Omental fat pad (tissue), 4 donors: Measurements from ENCODE around the gene PFAS. TPM values are rescaled to one million over a fixed set of nuclear protein-coding genes. Genes with fewer than 3 reads are reported as not detected.

Experiments
- ATAC-seq: fragments of 150-250 bp; one replicate; pipeline ENCODE4 v1.9.1; 2016; ENCODE audit warnings: mild to moderate bottlenecking, moderate library complexity; ENCODE audit not compliant: low FRiP score
- DNase-seq: peaks from one replicate; pipeline ENCODE4 v3.0.0-alpha.2; 2019; ENCODE audit warnings: low spot score
- CTCF ChIP-seq, 3 donors: fragments of 450-650 bp; IDR thresholded peaks; one replicate each; pipeline ENCODE4 v1.5.1; 2016 to 2017; ENCODE audit warnings: antibody characterized with exemption in 3 of 3, mild to moderate bottlenecking in 3 of 3, moderate library complexity in 2 of 3
- total RNA-seq, 4 donors: library from RNA; depleted of rRNA; stranded (reverse); fragments of >200 nt; gene quantifications; one replicate each; pipeline ENCODE4 v1.1.0, GENCODE V29; 2016

PFAS gene
- total RNA-seq, 4 donors from 2014 or later, result 12.9 to 27.7 (median 19.8) TPM

GRCh38 chr17:8257801-8258200 lies 8.7 kb downstream of the PFAS start:
- no peak for DNase-seq
- no peak for ATAC-seq
- no peak for TF ChIP-seq CTCF (IDR thresholded peaks at IDR 0.05)

GRCh38 chr17:8264320-8264719 lies 15.2 kb downstream of the PFAS start:
- TF ChIP-seq CTCF (IDR thresholded peaks at IDR 0.05), result no peak
- DNase-seq (no peak), ATAC-seq (no peak)

- ATAC-seq (no peak), DNase-seq (no peak)
- no peak for TF ChIP-seq CTCF (IDR thresholded peaks at IDR 0.05)
These were observed 15.9 kb downstream of the PFAS start for GRCh38 chr17:8264836-8265542.

GRCh38 chr17:8266648-8267479 lies 17.8 kb downstream of the PFAS start:
- TF ChIP-seq CTCF (IDR thresholded peaks at IDR 0.05), result no peak
- ATAC-seq (no peak), DNase-seq (no peak)

- DNase-seq, result no peak
- ATAC-seq, result no peak
- no peak for TF ChIP-seq CTCF (IDR thresholded peaks at IDR 0.05)
These were observed 18.5 kb downstream of the PFAS start for GRCh38 chr17:8267480-8268147.

- TF ChIP-seq CTCF (IDR thresholded peaks at IDR 0.05), result no peak
- ATAC-seq (no peak), DNase-seq (no peak)
These were observed 19.6 kb downstream of the PFAS start for GRCh38 chr17:8268550-8269298.
